ENCODE data around the gene DLG2. TPM values are rescaled to one million over a fixed set of nuclear protein-coding genes. Genes with fewer than 3 reads are reported as not detected.

Gene DLG2
- total RNA-seq, 1 donor from 2014 or later = 0.26 TPM

DNA sequence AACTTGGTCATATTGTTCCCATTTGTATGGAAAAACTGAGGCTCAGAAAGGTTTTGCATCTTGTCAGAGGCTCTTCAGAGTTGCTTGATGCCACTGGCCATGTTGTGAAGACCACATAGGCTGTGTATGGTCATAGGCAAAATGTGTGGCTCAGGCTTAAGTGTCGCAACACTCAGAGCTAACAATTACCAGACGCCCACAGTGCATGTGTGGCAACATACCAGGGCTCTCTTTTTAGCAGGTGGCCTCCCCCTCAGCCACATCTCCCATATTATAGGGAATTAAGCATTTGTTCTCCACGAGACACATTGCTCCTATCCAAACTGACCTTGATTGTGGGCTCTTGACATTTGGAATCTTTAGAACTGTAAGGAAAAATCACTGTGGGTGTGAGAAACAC lies 802.5 kb downstream of the DLG2 start:
- Histone ChIP-seq H3K4me3 (ENCODE audit: low read depth, low read length) (no peak overlapping the region), H3K36me3 (ENCODE audit: control insufficient read depth, insufficient read depth, low read length) (no peaks in the 10 kb centered on the region), H3K27me3 (ENCODE audit: control insufficient read depth, insufficient read depth, low read length) (no peaks in the 10 kb centered on the region)
- TF ChIP-seq, protein P1, sequence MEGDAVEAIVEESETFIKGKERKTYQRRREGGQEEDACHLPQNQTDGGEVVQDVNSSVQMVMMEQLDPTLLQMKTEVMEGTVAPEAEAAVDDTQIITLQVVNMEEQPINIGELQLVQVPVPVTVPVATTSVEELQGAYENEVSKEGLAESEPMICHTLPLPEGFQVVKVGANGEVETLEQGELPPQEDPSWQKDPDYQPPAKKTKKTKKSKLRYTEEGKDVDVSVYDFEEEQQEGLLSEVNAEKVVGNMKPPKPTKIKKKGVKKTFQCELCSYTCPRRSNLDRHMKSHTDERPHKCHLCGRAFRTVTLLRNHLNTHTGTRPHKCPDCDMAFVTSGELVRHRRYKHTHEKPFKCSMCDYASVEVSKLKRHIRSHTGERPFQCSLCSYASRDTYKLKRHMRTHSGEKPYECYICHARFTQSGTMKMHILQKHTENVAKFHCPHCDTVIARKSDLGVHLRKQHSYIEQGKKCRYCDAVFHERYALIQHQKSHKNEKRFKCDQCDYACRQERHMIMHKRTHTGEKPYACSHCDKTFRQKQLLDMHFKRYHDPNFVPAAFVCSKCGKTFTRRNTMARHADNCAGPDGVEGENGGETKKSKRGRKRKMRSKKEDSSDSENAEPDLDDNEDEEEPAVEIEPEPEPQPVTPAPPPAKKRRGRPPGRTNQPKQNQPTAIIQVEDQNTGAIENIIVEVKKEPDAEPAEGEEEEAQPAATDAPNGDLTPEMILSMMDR (IDR thresholded peaks at IDR 0.05; ENCODE audit: insufficient read depth, low read length, severe bottlenecking) = no peak
- FAIRE-seq (no peak), DNase-seq (ENCODE audit: low read depth) (no peak)

DNA sequence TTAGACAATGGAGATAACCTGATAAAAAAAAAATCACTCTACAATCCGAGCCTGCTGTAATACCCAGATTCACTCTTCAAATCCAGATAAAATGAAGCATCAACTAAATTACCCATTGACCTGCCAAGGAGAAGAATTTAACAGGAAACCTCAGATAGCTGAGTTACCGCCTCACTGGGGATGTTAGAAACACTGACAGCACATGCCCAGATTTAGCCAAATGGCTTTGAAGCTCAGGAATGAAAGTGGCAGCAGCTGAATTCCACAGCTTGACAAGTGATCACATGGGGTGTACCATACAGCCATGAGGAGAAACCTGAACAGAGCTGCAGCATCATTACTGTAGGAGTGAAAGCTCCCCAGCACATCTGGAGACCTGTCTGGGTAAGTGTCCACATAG lies 807.6 kb downstream of the DLG2 start:
- Histone ChIP-seq H3K4me3 (ENCODE audit: low read depth, low read length) (no peak overlapping the region), H3K27me3 (ENCODE audit: control insufficient read depth, insufficient read depth, low read length) (no peaks in the 10 kb centered on the region), H3K36me3 (ENCODE audit: control insufficient read depth, insufficient read depth, low read length) (no peaks in the 10 kb centered on the region)
- no peak for FAIRE-seq
- DNase-seq (ENCODE audit: low read depth) = no peak
- TF ChIP-seq, protein P1 (IDR thresholded peaks at IDR 0.05; ENCODE audit: insufficient read depth, low read length, severe bottlenecking) = no peak

DNA sequence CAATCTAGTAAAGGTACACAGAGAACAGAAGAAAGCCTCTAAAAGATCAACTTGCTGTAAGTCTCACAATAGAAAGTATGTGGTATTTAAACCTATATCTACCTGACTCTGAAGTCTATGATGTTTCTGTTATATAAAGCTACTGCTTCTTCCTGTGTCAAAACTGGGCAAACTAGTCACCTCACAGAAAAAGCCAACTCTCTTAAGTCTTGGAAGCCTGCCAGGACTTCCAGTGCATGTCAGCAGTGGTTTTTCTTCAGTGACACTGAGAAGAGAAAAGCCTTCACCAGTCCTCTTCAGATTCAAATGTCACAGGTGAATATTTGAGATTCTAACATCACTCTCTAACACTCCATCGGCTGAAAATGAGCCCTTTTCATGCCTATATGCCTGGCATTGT lies 808.0 kb downstream of the DLG2 start:
- no peak overlapping the region for H3K4me3 ChIP-seq (ENCODE audit: low read depth, low read length)
- TF ChIP-seq, protein P1 (IDR thresholded peaks at IDR 0.05; ENCODE audit: insufficient read depth, low read length, severe bottlenecking) = no peak
- FAIRE-seq (no peak), DNase-seq (ENCODE audit: low read depth) (peak; percentile 38)
- H3K36me3 ChIP-seq (ENCODE audit: control insufficient read depth, insufficient read depth, low read length) = no peaks in the 10 kb centered on the region
- no peaks in the 10 kb centered on the region for H3K27me3 ChIP-seq (ENCODE audit: control insufficient read depth, insufficient read depth, low read length)

DNA sequence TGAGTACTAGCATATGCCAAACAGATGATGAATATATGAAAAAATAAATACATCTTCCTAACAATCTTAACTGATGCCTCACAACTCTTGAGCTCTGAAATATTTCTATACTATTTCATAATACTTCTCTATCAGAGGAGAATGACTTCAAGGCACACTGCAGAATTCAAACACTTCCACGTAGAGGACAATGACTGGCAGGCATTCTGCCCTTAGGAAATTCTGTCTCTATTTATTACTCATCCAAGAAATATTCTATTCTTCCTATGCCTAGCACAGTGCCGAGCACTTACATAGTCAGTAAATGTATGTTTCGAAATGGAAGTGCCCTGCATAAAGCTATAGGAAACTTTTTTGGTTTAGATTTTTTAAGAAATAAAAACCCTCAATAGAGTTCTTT lies 809.1 kb downstream of the DLG2 start:
- FAIRE-seq (no peak), DNase-seq (ENCODE audit: low read depth) (peak; percentile 93)
- TF ChIP-seq, protein P1 (IDR thresholded peaks at IDR 0.05; ENCODE audit: insufficient read depth, low read length, severe bottlenecking) = no peak
- Histone ChIP-seq H3K27me3 (ENCODE audit: control insufficient read depth, insufficient read depth, low read length) (no peaks in the 10 kb centered on the region), H3K4me3 (ENCODE audit: low read depth, low read length) (no peak overlapping the region), H3K36me3 (ENCODE audit: control insufficient read depth, insufficient read depth, low read length) (no peaks in the 10 kb centered on the region)

DNA sequence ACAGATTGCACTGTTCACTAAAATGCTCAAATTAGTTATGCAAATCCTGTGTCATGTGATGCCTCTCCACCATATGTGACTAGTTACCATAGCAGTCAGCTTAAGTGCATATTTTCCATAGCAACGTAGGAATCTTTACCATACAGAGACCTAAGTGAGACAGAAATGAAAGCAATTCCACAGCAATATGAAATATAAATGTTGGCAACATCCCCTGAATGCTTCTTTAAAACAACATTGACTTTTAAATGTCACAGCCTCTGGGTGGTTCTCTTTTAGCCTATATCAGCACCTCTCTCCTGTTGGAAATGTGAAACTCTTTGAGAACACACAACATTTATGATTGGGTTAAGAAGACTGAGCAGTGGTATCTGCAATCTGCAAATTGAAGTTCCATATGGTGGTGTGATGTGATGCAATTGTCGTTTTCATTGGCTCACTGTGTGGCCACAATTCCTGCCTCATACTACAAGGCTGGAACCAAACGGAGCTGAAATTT lies 814.6 kb downstream of the DLG2 start:
- no peak for DNase-seq (ENCODE audit: low read depth)
- Histone ChIP-seq H3K27me3 (ENCODE audit: control insufficient read depth, insufficient read depth, low read length) (no peaks in the 10 kb centered on the region), H3K36me3 (ENCODE audit: control insufficient read depth, insufficient read depth, low read length) (no peaks in the 10 kb centered on the region), H3K4me3 (ENCODE audit: low read depth, low read length) (no peak overlapping the region)
- FAIRE-seq = no peak
- TF ChIP-seq, protein P1 (IDR thresholded peaks at IDR 0.05; ENCODE audit: insufficient read depth, low read length, severe bottlenecking) = no peak

DNA sequence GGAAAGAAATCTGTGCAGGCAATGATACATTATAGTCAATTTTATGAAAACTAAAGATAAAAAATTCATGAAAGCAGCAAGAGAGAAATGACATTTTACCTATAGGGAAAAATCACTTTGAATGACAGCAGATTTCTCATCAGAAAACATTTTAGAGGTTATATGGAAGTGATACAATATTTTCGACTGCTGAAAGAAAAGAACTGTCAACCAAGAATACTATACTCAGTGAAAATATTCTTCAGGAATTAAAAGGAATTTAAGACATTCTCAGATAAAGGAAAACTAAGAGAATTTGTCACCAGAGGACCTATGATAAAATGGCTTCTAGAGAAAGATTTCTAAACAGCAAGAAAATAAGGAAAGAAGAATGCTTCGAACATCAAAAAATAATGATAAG lies 820.8 kb downstream of the DLG2 start:
- no peaks in the 10 kb centered on the region for H3K36me3 ChIP-seq (ENCODE audit: control insufficient read depth, insufficient read depth, low read length)
- no peak for FAIRE-seq

More for the DNA sequence above, 820.8 kb downstream of the DLG2 start:
- H3K27me3 ChIP-seq (ENCODE audit: control insufficient read depth, insufficient read depth, low read length) = no peaks in the 10 kb centered on the region
- no peak overlapping the region for H3K4me3 ChIP-seq (ENCODE audit: low read depth, low read length)
- DNase-seq (ENCODE audit: low read depth) = no peak
- TF ChIP-seq, protein P1 (IDR thresholded peaks at IDR 0.05; ENCODE audit: insufficient read depth, low read length, severe bottlenecking) = no peak

Measured in bronchial epithelial cell (primary cell).